DOHH2 (cell line): Measurements from ENCODE around the gene CTIF.

ENCODE experiments used
- CTCF ChIP-seq: fragments of 200-600 bp; sonication (generic); IDR thresholded peaks from one replicate; pipeline ENCODE4 v1.5.1; 2014; ENCODE audit warnings: antibody characterized with exemption, mild to moderate bottlenecking, low read depth, low read length; ENCODE audit not compliant: poor library complexity, severe bottlenecking
- EZH2phosphoT487 ChIP-seq: fragments of 200-600 bp; sonication (generic); IDR thresholded peaks from 2 replicates; pipeline ENCODE4 v1.6.1; 2017; ENCODE audit warnings: borderline replicate concordance, mild to moderate bottlenecking, antibody characterized with exemption, low read length, moderate library complexity, mixed read lengths

GRCh38 chr18:48813833-48814489 is 275.1 kb downstream of the CTIF start:
- no peak for TF ChIP-seq CTCF
- TF ChIP-seq EZH2phosphoT487 = no peak
